HCT116 (cell line): ENCODE data around the gene PGAM5. TPM values are rescaled to one million over a fixed set of nuclear protein-coding genes. Genes with fewer than 3 reads are reported as not detected.

Experiments used
- ATAC-seq: fragments of 200-7000 bp; cut with Tn5 transposase; 2 replicates; pipeline ENCODE4 v1.9.1; 2020; ENCODE audit warnings: mild to moderate bottlenecking, moderate library complexity
- BruUV-seq: library from RNA; stranded (reverse); fragments of 400-500 nt; replicated peaks from 2 replicates; lab custom pipeline; 2021; lab: Mats Ljungman, UMichigan
- CTCF ChIA-PET: fragments of 300-600 bp; sonication (Branson Sonifier 250); formaldehyde crosslinking; loops from one replicate; lab custom pipeline; 2021; ENCODE audit warnings: antibody characterized with exemption; lab: Charles Lee
- POLR2A ChIA-PET: fragments of 300-600, 350-600 bp; sonication (Branson Sonifier 250); formaldehyde crosslinking; loops from one replicate; lab custom pipeline; 2021; ENCODE audit warnings: antibody characterized with exemption; lab: Charles Lee
- RAD21 ChIA-PET, 2 experiments: fragments of 300-600 bp; sonication (Branson Sonifier 250); formaldehyde crosslinking; loops; one replicate each; lab custom pipeline; 2023; ENCODE audit warnings: low total read pairs in 2 of 2; ENCODE audit not compliant: uncharacterized antibody in 2 of 2, unreplicated experiment in 2 of 2, low non-redundant PET in 1 of 2; lab: Charles Lee
- DNase-seq: peaks from one replicate; pipeline ENCODE4 v3.0.0-alpha.2; 2010; ENCODE audit warnings: low read depth, low spot score
- H2AFZ ChIP-seq: fragments of 200-600 bp; shearing (Covaris generic), sonication (generic); 2 replicates; pipeline ENCODE4 v1.6.1; 2017; ENCODE audit warnings: low read depth, mixed run types, mixed read lengths, antibody characterized with exemption, low read length; ENCODE audit not compliant: poor library complexity, severe bottlenecking
- H3K27ac ChIP-seq: 2 replicates; pipeline ENCODE4 v1.5.1; 2012; ENCODE audit warnings: low read depth, low read length
- H3K27me3 ChIP-seq: fragments of 200-600 bp; sonication (generic); 2 replicates; pipeline ENCODE4 v1.6.1; 2016; ENCODE audit warnings: mixed run types, low read length, mixed read lengths; ENCODE audit not compliant: insufficient read depth
- H3K36me3 ChIP-seq, 2 experiments: fragments of 200-500 bp in 1 of 2; fragments of 200-600 bp in 1 of 2; sonication (Bioruptor generic) in 1 of 2; sonication (generic) in 1 of 2; 2 replicates each; pipeline versions ENCODE4 v1.5.1 to v1.6.1; 2014 to 2016; ENCODE audit warnings: low read length in 2 of 2, inconsistent platforms in 1 of 2, mixed read lengths in 1 of 2, mixed run types in 1 of 2; ENCODE audit not compliant: insufficient read depth in 2 of 2, control insufficient read depth in 1 of 2
- H3K4me1 ChIP-seq, 2 experiments: fragments of 200-600 bp in 1 of 2; sonication (generic) in 1 of 2; 2 replicates each; pipeline versions ENCODE4 v1.5.1 to v1.6.1; 2012 to 2017; ENCODE audit warnings: low read length in 2 of 2, inconsistent platforms in 1 of 2, mild to moderate bottlenecking in 1 of 2, mixed read lengths in 1 of 2, mixed run types in 1 of 2, moderate library complexity in 1 of 2; ENCODE audit not compliant: insufficient read depth in 2 of 2, control insufficient read depth in 1 of 2
- H3K4me2 ChIP-seq: fragments of 200-600 bp; sonication (generic); 2 replicates; pipeline ENCODE4 v1.6.1; 2017; ENCODE audit warnings: mixed run types, low read length, mixed read lengths
- H3K4me3 ChIP-seq, 2 experiments: fragments of 200-600 bp in 1 of 2; sonication (generic) in 1 of 2; replicated peaks in 1 of 2; 2 replicates each; pipeline ENCODE4 v1.5.1; 2011 to 2016; ENCODE audit warnings: low read length in 2 of 2, control low read depth in 1 of 2, low read depth in 1 of 2, mild to moderate bottlenecking in 1 of 2, mixed read lengths in 1 of 2, mixed run types in 1 of 2
- H3K79me2 ChIP-seq: fragments of 200-600 bp; sonication (generic); 2 replicates; pipeline ENCODE4 v1.6.1; 2017; ENCODE audit warnings: mild to moderate bottlenecking, mixed run types, low read length, moderate library complexity, mixed read lengths; ENCODE audit not compliant: insufficient read depth
- H3K9ac ChIP-seq: fragments of 200-600 bp; sonication (generic); 2 replicates; pipeline ENCODE4 v1.6.1; 2016; ENCODE audit warnings: low read length, mixed read lengths
- H3K9me2 ChIP-seq: fragments of 200-600 bp; sonication (generic), shearing (Covaris generic); 2 replicates; pipeline ENCODE4 v1.6.1; 2017; ENCODE audit warnings: mixed run types, mild to moderate bottlenecking, moderate library complexity; ENCODE audit not compliant: insufficient read depth
- H3K9me3 ChIP-seq, 2 experiments: fragments of 200-500 bp in 1 of 2; fragments of 200-600 bp in 1 of 2; sonication (Bioruptor generic) in 1 of 2; sonication (generic) in 1 of 2; 2 replicates each; pipeline ENCODE4 v1.6.1; 2014 to 2017; ENCODE audit warnings: low read length in 2 of 2, mixed read lengths in 2 of 2, inconsistent platforms in 1 of 2, low read depth in 1 of 2, mild to moderate bottlenecking in 1 of 2, mixed run types in 1 of 2, moderate library complexity in 1 of 2; ENCODE audit not compliant: control insufficient read depth in 1 of 2, insufficient read depth in 1 of 2
- H4K20me1 ChIP-seq: fragments of 200-600 bp; sonication (generic), shearing (Covaris generic); 2 replicates; pipeline ENCODE4 v1.6.1; 2017; ENCODE audit warnings: mixed run types, mild to moderate bottlenecking, moderate library complexity; ENCODE audit not compliant: insufficient read depth
- CEBPB ChIP-seq: IDR thresholded peaks from 2 replicates; pipeline ENCODE4 v1.6.1; 2012; ENCODE audit warnings: low read depth
- CTCF ChIP-seq, 3 experiments: fragments of 200-600 bp in 1 of 3; sonication (generic) in 1 of 3; IDR thresholded peaks in 2 of 3; conservative IDR thresholded peaks in 1 of 3; 2 replicates each; pipeline ENCODE4 v1.5.1; 2012 to 2017; ENCODE audit warnings: low read depth in 2 of 3, low read length in 2 of 3, antibody characterized with exemption in 1 of 3, borderline replicate concordance in 1 of 3, control low read depth in 1 of 3, mild to moderate bottlenecking in 1 of 3, mixed read lengths in 1 of 3, mixed run types in 1 of 3, moderate library complexity in 1 of 3; ENCODE audit not compliant: insufficient read depth in 1 of 3
- ELF1 ChIP-seq: IDR thresholded peaks from 2 replicates; pipeline ENCODE4 v1.6.1; 2012; ENCODE audit warnings: low read depth, borderline replicate concordance
- EZH2 ChIP-seq: fragments of 200-600 bp; sonication (generic); IDR thresholded peaks from 2 replicates; pipeline ENCODE4 v1.6.1; 2017; ENCODE audit warnings: antibody characterized with exemption, mixed run types
- EZH2phosphoT487 ChIP-seq: fragments of 200-600 bp; IDR thresholded peaks from 2 replicates; pipeline ENCODE4 v1.6.1; 2018; ENCODE audit warnings: antibody characterized with exemption, borderline replicate concordance
- FOSL1 ChIP-seq: IDR thresholded peaks from 2 replicates; pipeline ENCODE4 v1.6.1; 2012; ENCODE audit warnings: low read depth
- JUND ChIP-seq: IDR thresholded peaks from 2 replicates; pipeline ENCODE4 v1.6.1; 2012
- MAX ChIP-seq: IDR thresholded peaks from 2 replicates; pipeline ENCODE4 v1.6.1; 2012
- POLR2A ChIP-seq: IDR thresholded peaks from 2 replicates; pipeline ENCODE4 v1.7.0; 2011; ENCODE audit warnings: borderline replicate concordance; ENCODE audit not compliant: insufficient read depth, insufficient read length; ENCODE audit errors: extremely low read depth
- POLR2AphosphoS5 ChIP-seq: IDR thresholded peaks from 2 replicates; pipeline ENCODE4 v1.6.1; 2011; ENCODE audit warnings: mild to moderate bottlenecking, low read depth, low read length, moderate library complexity
- RAD21 ChIP-seq: IDR thresholded peaks from 2 replicates; pipeline ENCODE4 v1.6.1; 2012; ENCODE audit warnings: low read depth, mild to moderate bottlenecking
- SP1 ChIP-seq: IDR thresholded peaks from 2 replicates; pipeline ENCODE4 v1.6.1; 2012; ENCODE audit warnings: low read depth
- SRF ChIP-seq: IDR thresholded peaks from 2 replicates; pipeline ENCODE4 v1.6.1; 2012; ENCODE audit warnings: low read depth
- YY1 ChIP-seq: IDR thresholded peaks from 2 replicates; pipeline ENCODE4 v1.6.1; 2011; ENCODE audit warnings: low read length, low read depth, moderate library complexity, mild to moderate bottlenecking; ENCODE audit not compliant: insufficient replicate concordance; ENCODE audit errors: extremely low read depth
- ZNF274 ChIP-seq: fragments of 200-500 bp; sonication (Bioruptor generic); IDR thresholded peaks from 2 replicates; pipeline ENCODE4 v1.6.1; 2014; ENCODE audit warnings: mild to moderate bottlenecking, low read depth, low read length, inconsistent platforms
- intact Hi-C: fragments of 100-400 bp; cut with micrococcal nuclease; formaldehyde crosslinking; loops from 2 replicates; pipeline ENCODE4 v1.10.0; 2022
- total RNA-seq: library from RNA; stranded (reverse); gene quantifications from one replicate; pipeline ENCODE4 v1.2.1, GENCODE V29; 2021; ENCODE audit not compliant: unreplicated experiment

Gene PGAM5
- total RNA-seq, 1 experiment from 2014 or later = 98.3 TPM

- H3K9ac ChIP-seq = no peak overlapping the region
- intact Hi-C loops = no loop called here
- BruUV-seq = no TSS peak
- DNase-seq (no peak), ATAC-seq (no peak)
- H3K79me2 ChIP-seq = 0 out of 2 replicates have a peak, but pooled peaks cover 3% of the 10 kb centered on the region
- no peaks in the 10 kb centered on the region for H3K4me1 ChIP-seq
- ChIA-PET RAD21 (no interaction called here), CTCF (no interaction called here), POLR2A (no interaction called here)
- H3K27ac ChIP-seq = no peak overlapping the region
- no peak for TF ChIP-seq POLR2AphosphoS5
- TF ChIP-seq POLR2A = no peak
- no peak for TF ChIP-seq FOSL1
- no peak for TF ChIP-seq ZNF274
- TF ChIP-seq RAD21 = no peak
- no peak for TF ChIP-seq EZH2
- no peak for TF ChIP-seq SRF
- TF ChIP-seq MAX = no peak
- TF ChIP-seq, all 23 proteins: peak for 0
- peaks cover 67 to 73% of the 10 kb centered on the region in 2 experiments for H3K36me3 ChIP-seq
- H3K4me2 ChIP-seq = no peak overlapping the region
- no peaks in the 10 kb centered on the region for H3K9me3 ChIP-seq
- H3K9me2 ChIP-seq = no peaks in the 10 kb centered on the region
- no peak overlapping the region for H2AFZ ChIP-seq
- no peak overlapping the region for H3K4me3 ChIP-seq
- no peaks in the 10 kb centered on the region for H4K20me1 ChIP-seq
- H3K27me3 ChIP-seq = no peaks in the 10 kb centered on the region
Observed at GRCh38 chr12:132665149-132665491, 45.5 kb upstream of the PGAM5 start.

- DNase-seq (no peak), ATAC-seq (no peak)
- ChIA-PET POLR2A (no interaction called here), RAD21 (no interaction called here), CTCF (no interaction called here)
- 0 out of 2 replicates have a peak, but pooled peaks cover 3% of the 10 kb centered on the region for H3K79me2 ChIP-seq
- no peaks in the 10 kb centered on the region for H4K20me1 ChIP-seq
- H3K27ac ChIP-seq = no peak overlapping the region
- no peaks in the 10 kb centered on the region for H3K9me2 ChIP-seq
- no peaks in the 10 kb centered on the region for H3K27me3 ChIP-seq
- no peaks in the 10 kb centered on the region for H3K9me3 ChIP-seq
- no peaks in the 10 kb centered on the region for H3K4me1 ChIP-seq
- no TSS peak for BruUV-seq
- intact Hi-C loops = no loop called here
- no peak overlapping the region for H3K4me3 ChIP-seq
- H2AFZ ChIP-seq = no peak overlapping the region
- no peak for TF ChIP-seq YY1
- TF ChIP-seq EZH2phosphoT487 = no peak
- TF ChIP-seq ELF1 = no peak
- no peak for TF ChIP-seq JUND
- TF ChIP-seq CEBPB = no peak
- no peak for TF ChIP-seq ZNF274
- no peak for TF ChIP-seq SRF
- TF ChIP-seq SP1 = no peak
- TF ChIP-seq RAD21 = no peak
- TF ChIP-seq CTCF (IDR thresholded peaks at IDR 0.05 in 2 of 3, conservative IDR thresholded peaks at IDR 0.05 in 1 of 3; ENCODE audit: borderline replicate concordance in 1 of 3, insufficient read depth in 1 of 3, low read depth in 2 of 3, low read length in 2 of 3) = no peak
- H3K4me2 ChIP-seq = no peak overlapping the region
- H3K9ac ChIP-seq = no peak overlapping the region
- peaks cover 61 to 66% of the 10 kb centered on the region in 2 experiments for H3K36me3 ChIP-seq
Observed at GRCh38 chr12:132665794-132666193, 44.8 kb upstream of the PGAM5 start.
